HG03025 (cell line): ENCODE measurements around the gene FUT2.
"Not testable (repeated sequence)": the region's sequence is repeated elsewhere in the genome, so short reads cannot be mapped to it uniquely, and the experiment has no call there.

Experiments
- ATAC-seq: cut with Tn5 transposase; IDR thresholded peaks from one replicate; pipeline ENCODE4 v1.9.1; 2021; ENCODE audit warnings: mild to moderate bottlenecking, moderate library complexity; ENCODE audit not compliant: unreplicated experiment, low FRiP score

The FUT2 gene

DNA sequence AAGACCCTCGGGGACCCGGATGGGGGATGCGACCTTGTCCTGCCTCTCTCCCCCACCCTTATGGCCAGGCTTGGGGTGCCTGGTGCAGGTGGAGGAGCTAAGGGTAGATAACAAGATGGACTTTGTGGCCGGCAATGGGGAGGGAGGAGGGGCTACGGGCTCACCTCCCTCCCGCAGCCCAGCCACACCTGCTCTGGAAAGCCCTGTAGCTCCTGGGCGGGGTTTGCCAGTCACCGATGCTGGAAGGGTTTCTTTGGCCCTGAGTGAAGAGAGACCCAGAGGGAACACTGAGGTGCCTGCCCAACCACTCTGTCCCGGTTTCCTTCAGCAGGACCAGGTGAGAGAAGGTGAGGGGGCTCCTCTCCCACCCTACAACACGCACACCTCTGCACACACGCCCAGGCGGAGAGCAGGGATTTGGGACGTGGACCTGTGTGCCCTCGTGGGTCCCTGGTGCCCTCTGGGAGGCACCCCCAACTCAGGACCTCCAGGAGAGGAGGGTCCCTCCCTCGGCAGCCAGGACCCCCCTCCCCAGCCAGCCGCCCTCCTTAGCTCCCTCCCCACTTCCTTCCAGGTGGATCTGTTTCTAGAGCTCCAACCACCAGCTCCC is at the start of gene FUT2:
Gene FUT2, plus strand, starts transcription at position 229 of the 610 bp plus-strand sequence. CDS start 6,986 bp downstream, outside the sequence.
- no peak for ATAC-seq

DNA sequence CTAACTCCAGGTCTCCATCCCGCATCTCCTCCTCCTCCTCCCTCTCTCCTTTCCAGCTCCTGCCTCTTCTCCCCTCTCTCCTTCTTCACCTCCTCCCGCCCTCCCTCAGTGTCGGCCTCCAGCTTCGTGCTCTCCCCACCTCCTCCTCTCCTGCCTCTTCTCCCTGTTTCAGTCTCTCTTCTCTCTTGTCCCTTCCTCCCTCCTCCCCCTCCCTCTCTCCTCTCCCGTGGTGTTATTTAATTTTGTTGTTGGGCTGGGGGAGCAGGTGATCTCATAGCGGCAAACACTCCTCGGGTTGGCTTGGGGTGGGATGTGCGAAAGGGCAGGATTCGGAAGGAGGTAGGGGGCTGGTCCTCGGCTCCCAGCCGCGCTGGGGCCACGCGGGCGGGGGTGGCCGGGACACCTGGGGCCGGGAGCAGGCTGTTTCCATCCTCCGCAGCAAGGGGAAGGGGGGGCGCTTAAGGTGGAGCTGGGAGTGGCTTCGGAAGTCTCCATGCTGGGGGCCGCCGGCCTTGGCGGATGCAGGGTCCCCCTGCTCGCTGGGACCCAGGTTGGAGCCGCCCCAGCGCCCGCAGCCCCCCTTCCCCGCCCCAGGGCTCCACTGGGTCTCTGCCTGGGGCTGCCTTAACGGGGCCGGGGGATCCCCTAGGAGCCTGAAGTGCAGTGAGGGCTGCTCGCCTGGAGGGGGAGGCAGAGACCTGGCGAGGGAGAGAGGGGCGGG is 49.6 kb upstream of the FUT2 start, which contains the start of gene CA11:
Gene CA11, minus strand, starts transcription at position 187 of the 721 bp plus-strand sequence. CDS start 555 bp downstream, outside the sequence.
- peak; percentile 51 for ATAC-seq

DNA sequence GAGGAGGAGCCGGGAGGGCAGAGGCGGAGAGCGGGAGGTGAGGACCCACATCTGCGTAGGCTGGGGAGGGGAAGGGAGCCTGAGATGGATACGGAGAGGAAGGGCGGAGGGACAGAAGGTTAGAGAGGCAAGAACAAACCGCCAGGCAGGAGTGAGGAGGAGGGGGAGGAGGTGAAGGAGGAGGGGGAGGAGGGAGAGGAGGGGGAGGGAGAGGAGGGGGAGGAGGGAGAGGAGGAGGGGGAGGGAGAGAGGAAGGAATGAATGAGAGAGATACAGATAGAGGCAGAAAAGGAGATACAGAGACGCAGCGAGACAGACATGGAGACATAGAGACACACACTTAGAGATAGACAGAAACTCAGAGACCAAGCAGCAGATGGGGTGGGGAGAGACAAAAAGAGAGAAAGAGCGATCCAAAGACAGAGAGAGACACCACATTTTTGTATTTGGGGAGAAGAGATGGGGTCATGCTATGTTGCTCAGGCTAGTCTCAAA is 49.0 kb upstream of the FUT2 start:
- no peak for ATAC-seq

DNA sequence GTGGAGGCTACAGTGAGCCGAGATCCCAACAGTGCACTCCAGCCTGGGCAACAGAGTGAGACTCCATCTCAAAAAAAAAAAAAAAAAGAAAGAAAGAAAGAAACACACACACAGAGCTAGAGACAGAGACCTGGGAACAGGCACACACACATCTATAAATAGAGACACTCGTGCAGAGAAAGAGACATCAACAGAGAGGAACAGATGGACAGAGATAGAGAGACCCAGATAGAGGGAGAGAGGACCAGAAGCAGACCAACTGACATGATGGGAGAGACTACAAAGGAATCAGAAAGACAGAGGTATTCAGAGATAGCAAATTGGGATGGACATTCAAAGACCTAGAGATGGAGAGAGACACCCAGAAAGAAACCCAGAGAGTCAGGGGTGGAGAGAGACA is 47.6 kb upstream of the FUT2 start:
- ATAC-seq, result no peak

DNA sequence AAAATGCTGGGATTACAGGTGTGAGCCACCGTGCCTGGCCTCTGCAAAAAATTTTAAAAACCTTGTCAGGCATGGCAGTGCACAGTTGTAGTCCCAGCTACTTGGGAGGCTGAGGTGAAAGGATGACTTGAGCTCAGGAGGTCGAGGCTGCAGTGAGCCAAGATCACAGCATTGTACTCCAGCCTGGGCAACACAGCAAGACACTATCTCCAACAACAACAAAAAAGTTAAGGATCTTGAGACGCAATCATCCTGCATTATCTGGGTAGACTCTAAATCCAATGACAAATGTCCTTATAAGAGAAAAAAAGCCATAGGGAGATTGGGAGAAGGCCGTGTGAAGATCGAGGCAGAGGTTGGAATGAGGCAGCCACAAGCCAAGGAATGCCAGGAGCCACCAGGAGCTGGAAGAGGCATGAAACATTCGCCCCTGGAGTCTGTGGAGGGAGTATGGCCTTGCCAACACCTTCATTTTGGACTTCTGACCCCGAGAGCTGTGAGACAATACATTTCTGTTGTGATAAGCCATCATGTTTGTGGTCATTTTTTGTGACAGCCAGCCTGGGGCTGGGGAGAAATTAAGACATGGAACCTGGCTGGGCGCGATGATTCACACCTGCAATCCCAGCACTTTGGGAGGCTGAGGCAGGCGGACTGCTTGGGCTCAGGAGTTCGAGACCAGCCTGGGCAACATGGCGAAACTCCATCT is 44.6 kb upstream of the FUT2 start:
- no peak for ATAC-seq

DNA sequence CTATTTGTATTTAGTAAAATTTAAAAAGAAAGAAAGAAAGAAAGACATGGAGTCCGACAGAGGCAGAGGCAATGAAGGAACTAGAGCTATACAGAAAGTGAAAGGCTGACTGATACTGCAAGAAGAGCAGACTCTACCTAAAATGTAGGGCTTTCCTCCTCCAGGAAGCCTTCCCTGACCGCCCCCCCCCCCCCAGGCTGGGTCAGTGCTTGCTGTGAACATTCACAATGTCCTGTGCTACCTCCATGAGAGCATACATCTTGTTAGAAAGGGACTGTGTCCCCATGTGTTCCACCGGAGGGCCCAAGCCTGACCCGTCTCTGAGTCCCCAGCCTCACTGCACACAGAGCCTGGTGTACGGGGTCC is 44.1 kb upstream of the FUT2 start:
- ATAC-seq, result no peak

DNA sequence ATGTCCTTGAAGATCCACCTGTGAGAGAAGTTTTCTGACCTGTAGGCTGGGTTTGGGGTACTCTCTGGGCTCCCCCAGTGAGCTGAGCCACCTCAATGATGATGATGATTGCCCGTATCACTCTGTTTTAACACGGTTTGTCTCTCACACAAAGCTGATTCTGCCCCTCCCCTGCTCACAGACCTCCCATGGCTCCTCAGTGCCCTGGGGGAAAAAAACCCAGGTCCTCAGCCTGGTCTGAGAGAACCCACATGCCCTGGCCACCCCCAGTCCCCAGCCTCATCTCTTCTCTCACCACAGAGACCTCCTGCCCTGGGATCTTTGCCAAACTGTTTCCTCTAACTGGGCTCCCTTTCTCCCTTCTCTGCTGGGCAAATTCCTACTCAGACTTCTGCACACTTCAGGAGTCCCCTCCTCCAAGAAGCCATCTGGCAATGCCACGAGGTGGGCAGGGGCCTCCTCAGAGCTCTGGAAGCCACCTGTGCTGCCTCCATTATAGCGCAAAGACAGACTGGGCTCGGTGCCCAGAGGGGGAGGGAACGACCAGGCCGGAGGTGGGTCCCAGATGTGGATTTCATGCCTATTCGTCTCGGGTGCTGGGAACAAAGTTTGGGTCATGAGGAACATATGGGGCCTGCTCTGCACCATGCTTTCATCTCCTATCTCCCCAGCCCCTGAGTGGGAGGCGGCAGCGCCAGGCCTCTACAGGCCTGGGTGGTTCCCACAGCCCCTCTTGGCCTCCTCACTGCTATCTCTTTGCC is 41.3 kb upstream of the FUT2 start:
- no peak for ATAC-seq

DNA sequence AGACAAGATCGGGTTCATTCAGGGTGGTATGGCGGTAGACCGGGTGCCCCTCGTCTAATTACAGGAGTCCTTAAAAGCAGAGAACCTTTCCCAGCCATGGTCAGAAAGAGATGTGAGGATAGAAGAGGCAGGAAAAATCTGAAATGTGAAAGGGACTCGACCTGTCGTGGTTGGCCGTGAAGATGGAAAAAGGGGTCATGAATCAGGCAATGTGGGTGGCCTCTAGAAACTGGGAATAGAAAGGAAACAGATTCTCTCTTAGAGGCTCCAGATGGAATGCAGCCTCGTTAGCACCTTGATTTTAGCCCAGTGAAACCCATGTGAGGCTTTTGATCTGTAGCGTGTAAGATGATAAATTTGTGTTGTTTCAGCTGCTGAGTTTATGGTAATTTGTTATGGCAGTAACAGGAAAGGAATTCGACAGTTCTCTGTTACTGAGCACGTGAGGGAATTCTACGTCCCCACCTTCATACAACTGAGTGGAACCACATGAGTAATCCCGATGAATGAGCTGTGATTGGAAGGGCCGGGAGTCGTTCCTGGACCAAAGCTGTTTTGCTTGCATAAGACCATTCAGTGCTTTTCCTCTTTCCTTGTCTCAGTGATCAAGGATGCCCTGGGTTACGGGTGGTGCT is 38.8 kb upstream of the FUT2 start:
- ATAC-seq, result no peak

DNA sequence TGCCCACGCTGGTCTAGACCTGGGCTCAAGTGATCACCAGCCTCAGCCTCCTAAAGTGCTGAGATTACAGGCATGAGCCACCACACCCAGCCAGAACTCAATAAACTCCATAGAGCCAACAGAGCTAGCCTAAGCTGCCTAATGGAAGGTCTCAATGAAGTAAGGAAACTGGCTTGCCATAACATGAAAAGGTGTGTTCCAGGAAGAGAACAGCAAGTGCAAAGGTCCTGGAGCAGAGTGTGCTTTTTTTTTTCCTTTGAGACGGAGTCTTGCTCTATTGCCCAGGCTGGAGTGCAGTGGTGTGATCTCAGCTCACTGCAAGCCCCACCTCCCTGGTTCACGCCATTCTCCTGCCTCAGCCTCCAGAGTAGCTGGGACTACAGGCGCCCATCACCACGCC is 37.9 kb upstream of the FUT2 start:
- ATAC-seq, result not testable (repeated sequence)

DNA sequence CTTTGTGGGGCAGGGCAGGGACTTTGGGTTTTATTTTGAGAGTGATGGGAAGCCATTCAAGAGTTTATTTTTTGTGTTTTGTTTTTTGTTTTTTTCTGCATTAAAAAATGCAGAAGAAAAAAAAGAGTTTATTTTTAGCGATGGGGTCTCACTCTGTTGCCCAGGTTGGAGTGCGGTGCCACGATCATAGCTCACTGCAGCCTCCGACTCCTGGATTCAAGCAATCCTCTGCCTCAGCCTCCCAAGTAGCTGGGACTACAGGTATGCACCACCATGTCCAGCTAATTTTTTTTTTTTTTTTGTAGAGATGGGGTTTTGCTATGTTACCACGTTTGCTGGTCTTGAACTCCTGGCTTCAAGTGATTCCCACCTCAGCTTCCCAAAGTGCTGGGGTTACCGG is 37.3 kb upstream of the FUT2 start:
- ATAC-seq, result no peak

DNA sequence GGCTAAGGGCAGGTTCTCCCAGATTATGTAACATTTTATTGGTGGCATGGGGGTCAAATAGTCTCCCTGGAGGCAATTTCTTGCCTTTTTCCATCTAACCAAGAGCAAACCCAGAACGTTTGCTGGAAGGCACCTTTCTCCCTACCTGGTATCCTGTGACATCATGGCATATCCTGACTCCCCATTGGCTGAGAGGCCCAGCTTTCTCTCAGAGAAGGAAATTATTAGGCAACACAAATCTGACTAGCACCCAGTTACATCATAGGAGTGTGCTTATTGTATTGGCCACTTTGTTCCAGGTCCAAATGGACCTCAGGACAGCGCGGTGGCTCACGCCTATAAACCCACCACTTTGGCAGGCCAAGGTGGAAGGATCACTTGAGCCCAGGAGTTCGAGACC is 36.0 kb upstream of the FUT2 start:
- ATAC-seq, result no peak

DNA sequence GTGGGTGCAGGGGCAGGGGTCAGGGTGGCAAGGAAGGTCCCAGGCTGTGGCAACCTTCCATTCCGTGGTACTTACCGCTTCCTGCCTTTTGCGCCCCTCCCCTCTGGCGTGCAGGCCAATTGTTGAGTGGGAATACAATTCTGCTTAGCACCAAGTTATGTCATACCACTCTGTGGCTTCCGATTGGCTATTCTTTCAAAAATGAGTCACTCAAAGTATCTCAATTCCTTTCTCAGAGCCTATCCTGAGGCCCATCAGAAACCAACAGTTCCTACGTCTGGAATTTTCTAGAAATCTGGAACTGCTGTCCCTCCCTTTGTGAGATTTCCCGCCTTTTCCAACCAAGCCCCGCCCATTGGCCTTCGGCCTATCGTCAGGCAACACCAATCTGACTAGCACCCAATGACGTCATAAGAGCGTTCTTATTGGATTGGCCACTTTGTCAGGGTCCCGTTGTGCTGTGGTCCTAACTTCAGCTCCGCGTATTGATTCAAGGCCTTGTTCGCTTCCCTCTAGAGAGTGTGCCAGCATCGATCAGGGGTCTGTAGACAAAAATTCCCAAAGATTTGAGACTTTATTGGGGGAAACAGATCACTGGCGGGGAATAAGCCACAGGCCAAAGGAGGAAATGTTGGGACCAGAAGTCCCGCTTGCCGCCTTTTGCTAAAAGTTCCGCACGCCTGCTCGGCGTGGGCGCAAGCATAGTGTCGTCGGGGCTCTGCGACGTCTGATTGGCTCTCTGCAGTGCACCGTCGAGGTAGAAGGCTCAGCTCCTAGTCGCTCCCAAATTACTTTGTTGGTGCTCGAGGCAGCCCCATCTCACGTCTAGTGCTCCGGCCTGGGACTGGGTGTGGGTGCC is 34.7 kb upstream of the FUT2 start:
- ATAC-seq, result peak; percentile 79

DNA sequence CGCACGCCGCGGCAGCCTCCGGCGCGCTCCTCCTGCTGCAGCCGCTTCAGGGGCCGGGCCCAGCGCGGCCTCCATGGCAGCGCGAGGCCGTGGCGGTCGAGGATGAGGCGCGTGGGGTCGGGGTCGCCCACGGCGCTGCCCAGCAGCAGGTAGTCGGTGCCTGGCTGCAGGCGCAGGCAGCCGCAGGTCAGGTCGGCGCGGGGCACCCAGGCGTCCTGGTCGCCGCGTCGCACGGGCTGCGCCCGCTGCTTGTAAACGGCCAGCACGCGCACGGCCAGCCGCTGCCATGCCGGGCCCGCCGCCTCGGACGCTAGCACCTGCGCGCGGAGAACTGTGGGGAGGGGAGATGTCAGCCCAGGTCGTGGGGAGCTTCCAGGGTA is 34.1 kb upstream of the FUT2 start:
- no peak for ATAC-seq

DNA sequence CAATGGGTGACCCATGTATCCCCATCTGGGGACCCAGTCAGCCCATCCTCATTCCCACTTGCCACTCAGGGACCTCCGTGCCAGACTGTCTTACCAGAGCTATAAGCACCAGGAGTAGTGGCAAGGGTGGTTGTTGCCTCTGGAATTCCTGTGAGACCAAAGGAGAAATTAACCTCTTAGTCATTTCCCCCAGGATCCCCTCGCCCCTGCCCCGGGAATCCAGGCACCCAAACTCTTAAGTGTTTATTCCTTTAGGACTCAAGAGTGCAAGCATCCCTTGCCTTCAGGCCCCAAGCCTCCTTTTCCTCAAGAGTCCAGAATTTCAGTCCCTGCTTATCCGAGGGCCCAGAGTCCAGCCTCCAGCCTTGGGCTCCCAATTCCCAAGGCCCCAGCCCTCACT is 32.1 kb upstream of the FUT2 start:
- ATAC-seq, result no peak

DNA sequence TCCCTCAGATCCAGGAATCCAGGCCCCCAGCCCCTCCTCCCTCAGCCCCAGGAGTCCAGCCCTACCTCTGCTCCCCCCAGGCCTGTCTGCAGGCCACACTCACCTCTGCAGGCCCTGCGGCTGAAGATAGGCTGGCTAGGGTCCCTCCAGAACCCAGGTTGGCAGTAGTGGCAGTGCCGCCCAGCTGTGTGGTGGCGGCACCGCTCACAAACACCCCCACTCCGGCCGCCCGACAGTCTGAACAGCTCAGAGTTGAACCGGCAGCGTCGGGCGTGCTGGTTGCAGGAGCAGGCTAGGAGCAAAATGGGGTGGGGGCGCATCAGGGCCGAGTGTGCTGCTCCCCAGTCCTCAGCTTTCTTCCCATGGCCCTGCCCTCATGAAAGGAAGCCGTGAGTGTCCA is 31.3 kb upstream of the FUT2 start:
- no peak for ATAC-seq

DNA sequence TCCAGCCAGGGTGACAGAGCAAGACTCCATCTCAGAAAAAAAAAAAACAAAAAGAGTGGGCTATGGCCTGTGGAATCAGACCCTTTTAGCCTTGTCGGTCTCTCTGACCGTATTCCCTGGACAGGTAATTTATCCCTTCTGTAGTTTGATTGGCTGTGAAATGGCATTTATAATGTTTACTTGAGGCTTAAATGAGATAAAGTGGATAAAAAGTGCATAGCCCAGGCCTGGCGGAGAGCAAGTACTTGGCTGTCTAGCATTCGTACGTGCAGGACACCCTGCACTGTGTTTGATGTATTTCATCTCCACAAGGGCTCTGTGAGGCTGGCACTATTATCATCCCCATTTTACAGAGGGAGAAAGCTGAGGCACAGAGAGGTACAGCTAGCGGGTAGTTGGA is 30.0 kb upstream of the FUT2 start:
- ATAC-seq, result no peak

DNA sequence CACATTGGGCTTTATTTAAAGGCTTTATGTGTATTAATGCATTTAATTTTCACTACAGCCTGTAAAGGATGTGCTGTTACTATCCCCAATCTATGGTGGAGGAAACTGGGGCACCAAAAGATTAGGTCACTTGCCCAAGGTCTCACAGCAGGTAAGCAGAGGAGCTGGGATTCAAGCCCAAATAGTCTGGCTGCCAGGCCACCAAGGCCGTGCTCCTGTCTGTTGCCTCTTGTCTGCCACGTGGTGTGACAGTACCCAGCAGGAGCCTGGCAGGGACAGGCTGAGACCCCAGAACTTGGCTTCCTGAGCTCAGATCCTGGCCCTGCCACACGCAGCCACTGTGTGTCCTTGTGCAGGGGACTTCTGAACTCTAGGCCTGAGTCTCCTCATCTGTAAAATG is 27.4 kb upstream of the FUT2 start:
- no peak for ATAC-seq

DNA sequence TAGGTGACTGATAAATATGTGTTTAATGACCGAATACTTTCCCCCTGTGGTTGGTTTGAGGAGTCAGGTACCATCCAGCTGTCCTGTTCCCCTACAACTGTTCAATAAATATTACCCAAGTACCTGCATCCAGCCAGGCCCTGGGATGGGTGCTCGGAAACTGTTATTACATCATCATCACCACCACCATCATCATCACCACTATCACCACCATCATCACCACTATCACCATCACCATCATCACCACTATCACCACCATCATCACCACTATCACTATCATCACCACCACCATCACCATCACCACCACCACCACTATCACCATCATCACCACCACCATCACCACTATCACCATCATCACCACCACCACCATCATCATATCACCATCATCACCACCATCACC is 27.0 kb upstream of the FUT2 start:
- no peak for ATAC-seq

DNA sequence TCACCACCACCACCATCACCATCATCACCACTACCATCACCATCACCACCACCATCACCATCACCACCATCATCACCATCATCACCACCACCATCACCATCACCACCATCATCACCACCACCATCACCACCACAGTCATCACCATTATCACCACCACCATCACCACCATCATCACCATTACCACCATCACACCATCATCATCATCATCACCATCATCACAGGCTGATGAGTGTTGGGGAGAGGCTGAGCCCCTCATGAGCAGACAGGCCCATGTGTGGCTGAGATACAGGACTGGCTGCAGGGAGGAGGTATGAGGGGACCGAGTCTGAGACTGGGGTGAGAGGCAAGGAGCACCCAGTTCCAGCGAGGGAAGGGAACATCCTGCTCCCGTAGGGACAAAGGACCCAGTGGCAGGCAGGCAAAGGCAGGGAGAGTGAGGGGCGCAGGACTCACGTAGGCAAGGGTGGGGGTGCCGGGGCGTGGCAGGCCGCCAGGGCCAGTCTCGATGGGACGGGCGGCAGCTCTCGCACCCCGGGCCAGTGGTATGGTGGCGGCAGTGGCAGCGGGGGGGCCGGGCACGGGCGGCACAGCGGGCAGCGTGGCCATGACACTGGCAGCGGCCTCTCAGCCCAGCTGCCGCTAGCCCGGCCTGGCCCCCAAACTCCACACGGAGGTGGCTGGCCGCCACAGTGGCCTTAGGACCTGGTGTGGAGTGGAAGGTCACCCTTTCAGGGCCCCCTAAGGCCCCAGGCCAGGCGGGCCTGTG is 25.7 kb upstream of the FUT2 start:
- ATAC-seq, result no peak
